NCI-H345 treated with DMSO at 0.1 percent for 48 hours (cell line): ENCODE results near the gene PTPRE.
"Not testable (repeated sequence)": the region's sequence is repeated elsewhere in the genome, so short reads cannot be mapped to it uniquely, and the experiment has no call there.

Experiments used
- DNase-seq: peaks from one replicate; lab custom pipeline; 2025; ENCODE audit not compliant: unreplicated experiment; lab: John Stamatoyannopoulos, UW

The PTPRE gene

DNA sequence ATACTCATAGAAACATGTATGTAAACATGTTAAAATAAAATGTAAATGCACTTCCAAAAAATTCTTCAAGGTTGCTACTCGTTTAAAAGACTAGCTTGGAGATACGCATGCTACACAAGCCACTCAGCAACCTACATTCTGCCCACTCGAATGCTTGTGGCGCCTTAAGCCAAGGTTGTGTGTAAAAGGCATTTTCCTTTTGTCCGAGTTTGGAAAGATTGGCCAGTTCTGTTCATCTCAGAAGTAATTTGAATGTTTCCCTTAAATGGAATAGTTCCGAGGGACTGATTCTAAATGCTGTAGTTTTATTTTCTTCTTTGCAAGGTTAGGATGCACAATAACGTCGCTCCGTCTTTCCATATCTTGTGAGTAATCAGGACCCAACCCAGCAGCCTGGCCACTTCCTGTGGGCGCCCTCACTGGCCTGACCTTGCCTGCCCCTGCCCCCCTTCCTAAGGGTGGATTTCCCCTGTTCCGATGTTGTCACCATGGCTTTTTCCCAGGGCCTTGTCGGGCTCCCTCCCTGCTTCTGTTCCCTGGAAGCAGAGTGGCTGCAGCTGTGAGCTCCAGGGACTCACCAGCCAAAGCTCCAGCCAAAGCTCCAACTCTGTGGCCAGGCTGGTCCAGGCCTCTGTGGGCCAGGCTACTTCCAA is 70.6 kb downstream of the PTPRE start:
- no peak for DNase-seq

DNA sequence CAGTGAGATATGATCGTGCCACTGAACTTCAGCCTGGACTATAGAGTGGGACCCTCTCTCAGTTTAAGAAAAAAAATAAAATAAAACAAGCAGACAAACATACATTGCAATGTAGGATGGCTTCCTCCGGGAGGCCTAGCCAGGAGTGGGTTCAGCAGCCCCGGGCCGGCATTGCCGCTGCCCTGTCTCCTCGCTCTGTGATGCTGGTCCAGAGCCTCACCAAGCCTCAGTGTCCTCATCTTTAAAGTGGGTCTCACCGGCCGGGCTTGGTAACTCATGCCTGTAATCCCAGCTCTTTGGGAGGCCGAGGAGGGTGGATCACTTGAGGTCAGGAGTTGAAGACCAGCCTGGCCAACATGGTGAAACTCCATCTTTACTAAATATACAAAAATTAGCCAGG is 71.6 kb downstream of the PTPRE start:
- no peak for DNase-seq

DNA sequence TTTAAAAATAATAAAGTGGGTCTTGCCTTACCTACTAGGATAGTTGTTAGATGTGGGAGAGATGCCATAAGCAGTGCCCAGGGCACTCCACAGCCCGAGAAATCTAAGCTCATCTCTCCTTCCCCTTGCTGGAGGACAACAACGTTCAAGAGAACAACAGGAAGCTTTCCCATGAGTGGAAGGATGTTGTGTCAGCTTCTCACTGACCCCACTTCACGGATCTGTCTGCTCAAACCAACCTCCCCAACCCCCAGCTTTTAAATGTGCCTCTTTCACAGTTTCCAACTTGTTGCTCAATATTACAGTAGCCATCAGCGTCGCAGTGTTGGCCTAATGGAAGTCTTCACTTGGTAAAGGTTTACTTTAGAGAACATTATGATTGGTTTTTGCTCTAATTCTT is 72.1 kb downstream of the PTPRE start:
- DNase-seq: no peak

GRCh38 chr10:127979566-127979965 is 72.7 kb downstream of the PTPRE start:
- DNase-seq: no peak

DNA sequence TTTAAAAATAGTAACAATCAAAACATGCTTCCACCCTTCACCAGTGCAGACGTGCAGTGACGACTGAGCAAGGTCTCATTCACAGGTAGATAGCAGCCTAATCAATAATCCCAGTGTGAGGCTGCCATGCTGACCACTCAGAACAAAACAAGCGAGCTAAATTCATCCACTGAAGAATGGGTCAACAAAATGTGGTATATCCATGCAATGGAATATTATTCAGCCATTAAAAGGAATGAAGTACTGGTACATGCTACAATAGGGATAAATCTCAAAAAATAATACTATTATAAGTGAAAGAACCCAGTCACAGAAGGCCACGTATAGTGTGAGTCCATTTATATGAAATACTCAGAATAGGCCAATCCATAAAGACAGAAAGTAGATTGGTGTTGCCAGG is 74.0 kb downstream of the PTPRE start:
- DNase-seq: no peak

GRCh38 chr10:127982601-127983000 is 75.7 kb downstream of the PTPRE start:
- DNase-seq: no peak

DNA sequence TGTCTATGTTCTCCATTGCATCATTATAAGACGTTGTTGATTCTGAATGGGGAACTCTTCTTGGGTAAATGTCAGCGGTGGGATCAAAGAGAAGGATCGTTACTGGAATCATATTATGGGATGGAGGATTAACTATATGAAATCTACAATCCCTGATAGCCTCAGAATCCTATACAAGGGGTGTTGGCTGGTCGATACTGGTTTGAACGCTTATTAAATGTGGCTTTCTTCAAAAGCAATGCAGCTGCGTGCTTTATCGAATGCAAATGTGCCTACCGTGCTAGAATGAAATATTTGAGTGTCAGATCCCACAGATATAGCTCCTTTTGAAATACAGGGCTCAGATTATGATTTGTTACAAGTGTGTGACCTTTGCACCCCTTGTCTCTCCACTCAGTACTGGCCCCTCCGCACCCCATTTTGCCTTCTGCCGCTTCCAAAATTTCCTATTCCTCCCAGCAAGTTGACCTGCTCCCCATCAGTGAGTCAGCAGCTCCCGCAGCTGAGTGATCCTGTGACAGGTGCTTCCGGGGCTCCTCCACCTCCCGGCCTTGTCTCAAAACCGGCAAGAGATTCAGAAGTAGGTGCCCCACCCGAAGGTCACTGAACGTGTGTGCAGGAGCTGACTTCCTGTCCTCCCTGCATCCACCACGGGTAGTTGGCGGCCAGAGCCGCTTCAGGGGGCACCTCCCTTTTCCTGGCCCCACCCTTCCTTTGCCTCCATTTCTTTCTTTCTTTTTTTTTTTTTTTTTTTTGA is 76.6 kb downstream of the PTPRE start:
- no peak for DNase-seq

- DNase-seq: no peak
Measured at GRCh38 chr10:127984945-127985344, 78.0 kb downstream of the PTPRE start.

GRCh38 chr10:127986531-127987466 is 79.9 kb downstream of the PTPRE start:
- DNase-seq: no peak

DNA sequence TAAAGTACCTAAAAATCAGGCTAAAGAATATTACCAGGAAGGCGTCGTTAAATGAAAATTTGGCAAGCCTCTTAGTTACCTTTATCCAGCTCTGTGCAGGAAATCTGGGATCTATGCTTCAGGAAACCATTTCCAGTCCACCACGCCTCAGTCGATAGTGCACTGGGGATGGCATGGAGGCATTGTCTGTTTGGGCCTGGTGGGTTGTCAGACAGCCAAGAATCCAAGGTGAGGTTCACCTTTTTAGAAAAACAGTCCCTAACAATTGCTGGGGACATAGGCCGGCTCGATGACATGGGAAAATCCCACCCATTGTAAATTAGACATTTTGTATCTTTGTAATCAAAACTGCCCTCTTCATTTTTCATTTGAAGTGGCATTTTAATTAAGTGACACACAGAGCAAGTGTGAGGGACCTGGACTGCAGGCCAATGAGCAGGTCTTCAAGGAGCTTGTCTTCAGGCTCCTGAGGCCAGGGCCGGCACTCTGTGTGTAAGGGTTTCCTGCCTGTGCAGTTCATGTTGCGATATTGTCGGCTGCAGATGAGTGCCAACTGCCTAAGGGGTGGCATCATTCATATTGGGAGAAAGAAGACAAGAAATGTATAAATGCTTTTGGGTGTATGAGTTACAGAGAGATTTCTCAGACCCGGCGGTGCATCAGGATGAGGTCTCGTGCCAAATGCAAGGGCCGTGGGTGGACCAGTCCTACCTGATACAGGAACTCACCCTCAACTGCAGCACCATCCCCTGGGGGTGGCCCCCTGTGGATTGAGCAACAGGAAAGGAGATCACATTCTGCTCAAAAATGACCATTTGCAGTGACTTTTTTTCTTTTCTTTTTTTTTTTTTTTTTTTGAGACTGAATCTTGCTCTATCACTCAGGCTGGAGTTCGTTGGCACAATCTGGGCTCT is 80.8 kb downstream of the PTPRE start:
- no peak for DNase-seq

DNA sequence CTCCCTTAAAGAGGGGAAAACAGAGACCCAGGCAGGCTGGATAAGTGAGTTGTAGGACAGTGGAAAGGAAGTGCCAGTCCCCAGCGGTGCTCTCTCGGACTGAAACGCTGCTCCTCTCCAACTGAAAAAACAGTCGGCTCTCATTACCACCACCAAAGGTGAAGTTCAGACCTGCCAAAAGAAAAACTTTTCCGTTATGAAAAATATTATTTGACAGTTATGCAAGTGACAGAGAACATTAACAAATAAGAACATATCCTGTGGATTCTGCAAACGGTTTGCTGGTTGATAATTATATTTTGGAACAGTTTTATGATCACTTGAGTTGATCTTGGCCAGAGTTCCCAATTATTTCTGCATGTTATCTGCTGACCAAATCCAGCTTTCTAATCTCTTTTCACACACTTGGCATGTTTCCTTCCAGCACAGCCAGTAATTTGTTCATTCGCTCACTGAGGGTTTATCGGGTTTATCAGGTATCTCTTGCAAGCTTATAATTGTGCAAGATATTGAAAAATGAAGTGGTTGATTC is 82.6 kb downstream of the PTPRE start:
- no peak for DNase-seq

DNA sequence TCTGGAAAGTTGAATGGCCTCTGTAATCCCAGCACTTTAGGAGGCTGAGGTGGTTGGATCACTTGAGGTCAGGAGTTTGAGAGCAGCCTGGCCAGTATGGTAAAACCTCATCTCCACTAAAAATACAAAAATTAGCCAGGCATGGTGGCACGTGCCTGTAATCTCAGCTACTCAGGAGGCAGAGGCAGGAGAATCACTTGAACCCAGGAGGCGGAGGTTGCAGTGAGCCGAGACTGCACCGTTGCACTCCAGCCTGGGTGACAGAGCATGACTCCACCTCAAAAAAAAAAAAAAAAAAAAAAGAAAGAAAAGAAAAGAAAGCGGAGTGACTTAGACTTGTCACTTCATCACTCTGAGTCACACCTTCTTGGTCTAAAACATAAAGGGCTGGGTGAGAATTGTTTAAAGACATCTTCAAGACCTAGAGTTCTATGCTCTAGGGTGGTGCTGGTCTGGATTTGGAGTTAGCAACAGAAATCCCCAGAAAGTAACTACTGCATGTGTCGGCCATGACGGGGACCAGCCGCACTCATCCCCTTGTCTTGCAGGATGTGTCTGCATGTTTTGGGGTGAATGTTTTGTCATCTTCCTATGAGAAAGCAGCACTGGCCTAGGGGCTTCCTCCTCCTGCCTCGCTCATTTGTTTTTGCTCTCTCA is 83.4 kb downstream of the PTPRE start:
- DNase-seq: not testable (repeated sequence)

- no peak for DNase-seq
Measured at GRCh38 chr10:127990846-127991542, 84.1 kb downstream of the PTPRE start.

DNA sequence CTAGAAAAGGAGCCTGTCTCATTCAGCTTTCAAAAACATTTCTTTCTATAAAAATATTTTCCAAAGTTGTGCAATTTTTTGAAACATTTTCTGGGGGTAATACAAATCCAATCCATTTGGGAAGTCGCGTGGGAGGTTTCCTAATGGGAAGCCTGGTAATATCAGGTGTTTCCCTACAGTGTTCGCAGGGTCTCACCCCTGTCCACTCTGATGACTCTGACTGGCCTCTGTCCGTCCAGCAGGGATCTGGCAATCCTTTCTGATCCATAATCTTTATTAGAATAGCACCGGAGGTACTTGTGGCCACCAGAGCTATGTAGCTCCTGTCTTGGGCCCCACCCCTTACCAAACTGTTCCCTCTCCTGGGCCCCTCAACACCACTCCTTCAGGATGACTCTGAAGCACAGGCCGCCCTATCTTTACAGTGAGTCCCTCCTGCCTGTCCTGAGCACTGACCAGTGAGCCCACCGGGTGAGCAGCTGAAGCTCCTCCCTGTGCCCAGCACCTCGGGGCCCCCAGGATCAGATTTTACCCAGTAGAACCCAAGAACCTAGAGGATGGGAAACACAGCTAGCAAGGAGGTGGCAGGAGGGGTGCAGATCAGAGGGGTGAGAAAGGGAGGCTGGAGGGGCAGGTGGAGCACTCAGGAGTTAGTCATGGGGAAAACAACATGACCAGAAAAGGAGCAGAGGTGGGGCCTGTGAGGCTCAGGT is 84.8 kb downstream of the PTPRE start:
- DNase-seq: no peak

GRCh38 chr10:127992376-127992775 is 85.5 kb downstream of the PTPRE start:
- no peak for DNase-seq

- DNase-seq: no peak
Measured at GRCh38 chr10:127993056-127993690, 86.3 kb downstream of the PTPRE start.

GRCh38 chr10:127995939-127996338 is 89.0 kb downstream of the PTPRE start:
- DNase-seq: no peak

DNA sequence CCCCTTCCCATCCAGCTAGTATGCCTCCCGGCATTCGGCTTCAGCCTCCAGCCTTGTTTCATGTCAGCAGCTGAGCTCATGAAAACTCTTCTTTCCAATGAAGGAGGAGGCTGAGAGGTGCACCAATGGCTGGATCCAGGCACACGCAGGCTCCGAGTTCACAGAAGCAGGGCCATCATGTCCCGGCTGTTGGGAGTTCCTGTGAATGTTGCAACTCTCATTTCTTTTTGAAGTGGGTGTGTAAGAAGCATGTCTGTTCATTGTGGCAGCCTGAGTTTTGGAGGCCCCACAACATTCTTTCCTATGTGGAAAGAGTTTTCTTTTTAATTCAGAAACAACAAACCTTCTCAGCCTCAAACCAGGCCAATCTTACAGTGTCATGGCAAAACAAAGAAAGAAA is 89.7 kb downstream of the PTPRE start:
- DNase-seq: no peak
